ENCODE results near the gene MRPL24.
A peak's percentile ranks its signal among the peaks of the same experiment; 100 is the strongest.

Gene MRPL24

GRCh38 chr1:156707417-156708217 is 33.3 kb downstream of the MRPL24 start:
- DNase-seq = no peak

DNA sequence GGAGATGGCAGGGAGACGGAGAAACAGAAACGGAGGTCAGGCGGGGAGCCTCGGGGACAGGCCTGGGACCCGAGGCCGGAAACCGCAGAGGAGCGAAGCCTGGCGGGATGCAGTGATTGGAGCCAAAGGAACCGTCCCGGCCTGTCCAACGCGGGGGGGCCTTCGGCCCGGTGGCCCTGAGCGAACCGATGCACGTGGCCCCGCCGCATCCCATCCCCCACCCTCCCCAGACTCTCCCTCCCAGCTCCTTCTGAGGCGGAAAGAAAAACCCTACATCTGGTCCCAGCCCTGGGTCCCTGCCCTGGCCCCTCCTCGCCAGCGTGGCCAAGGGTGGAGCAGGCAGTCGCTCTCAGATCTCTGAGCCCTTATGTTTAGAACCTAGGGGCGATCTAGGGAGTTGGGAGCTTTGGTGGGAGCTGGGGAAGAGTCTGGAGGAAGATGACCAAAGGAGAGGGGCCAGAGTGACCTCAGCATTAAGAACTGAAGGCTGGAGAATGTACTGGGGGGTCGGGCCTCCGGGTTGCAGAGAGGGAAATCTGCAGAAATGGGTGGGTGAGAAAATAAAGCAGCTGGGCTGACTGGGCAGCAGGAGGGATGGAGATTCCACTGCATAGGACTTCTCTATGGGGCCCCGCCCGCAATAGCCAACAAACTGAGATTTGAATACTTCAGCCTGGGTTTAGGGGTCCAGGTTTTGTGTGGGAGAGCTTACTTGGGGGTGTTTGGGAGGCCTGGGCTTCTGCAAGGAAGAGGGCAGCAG is 34.1 kb downstream of the MRPL24 start:
- DNase-seq = peak; percentile 13

DNA sequence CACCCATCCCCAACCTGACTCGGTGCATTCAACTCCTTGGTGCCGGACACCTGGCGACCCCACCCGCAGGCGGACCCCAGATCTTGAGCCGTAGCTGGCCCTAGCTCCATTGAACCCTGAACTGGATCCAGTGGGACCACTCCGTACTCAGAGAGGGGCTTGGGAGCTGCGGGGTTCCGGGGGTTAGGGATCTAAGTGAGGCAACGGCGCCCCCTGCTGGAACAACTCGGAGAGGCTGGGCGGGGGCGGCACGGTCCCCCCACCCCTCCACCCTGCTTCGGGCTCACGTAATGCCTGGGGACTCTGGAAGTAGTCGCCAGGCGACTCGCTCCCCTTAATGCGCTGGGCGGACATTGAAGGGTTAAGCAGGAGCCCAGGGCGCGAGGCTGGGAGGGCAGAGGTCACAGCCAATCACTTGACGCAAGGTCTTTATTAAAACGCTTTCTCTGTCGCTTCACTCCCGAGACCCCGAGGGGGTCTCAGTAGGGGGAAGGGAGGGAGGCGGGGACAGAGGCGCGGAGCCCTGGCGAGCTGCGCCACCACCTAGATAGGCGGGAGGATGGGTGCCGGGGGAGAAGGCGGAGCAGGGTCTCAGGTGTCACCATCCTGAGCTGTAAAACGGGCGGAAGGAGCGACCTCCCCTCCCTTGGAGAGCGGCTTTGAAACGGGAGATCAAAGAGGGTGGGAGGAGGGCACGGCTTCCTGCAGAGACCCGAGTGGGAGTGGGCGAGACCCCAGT is 34.8 kb downstream of the MRPL24 start:
- DNase-seq = peak; percentile 56

- peak; percentile 14 for DNase-seq
Observed at GRCh38 chr1:156705321-156705917, 35.5 kb downstream of the MRPL24 start, which contains the start of gene CRABP2. TSS of gene CRABP2 (minus strand) at chr1:156705583. CDS start at chr1:156705446, 137 bp downstream.

- no peak for DNase-seq
Observed at GRCh38 chr1:156704930-156705320, 36.0 kb downstream of the MRPL24 start.

DNA sequence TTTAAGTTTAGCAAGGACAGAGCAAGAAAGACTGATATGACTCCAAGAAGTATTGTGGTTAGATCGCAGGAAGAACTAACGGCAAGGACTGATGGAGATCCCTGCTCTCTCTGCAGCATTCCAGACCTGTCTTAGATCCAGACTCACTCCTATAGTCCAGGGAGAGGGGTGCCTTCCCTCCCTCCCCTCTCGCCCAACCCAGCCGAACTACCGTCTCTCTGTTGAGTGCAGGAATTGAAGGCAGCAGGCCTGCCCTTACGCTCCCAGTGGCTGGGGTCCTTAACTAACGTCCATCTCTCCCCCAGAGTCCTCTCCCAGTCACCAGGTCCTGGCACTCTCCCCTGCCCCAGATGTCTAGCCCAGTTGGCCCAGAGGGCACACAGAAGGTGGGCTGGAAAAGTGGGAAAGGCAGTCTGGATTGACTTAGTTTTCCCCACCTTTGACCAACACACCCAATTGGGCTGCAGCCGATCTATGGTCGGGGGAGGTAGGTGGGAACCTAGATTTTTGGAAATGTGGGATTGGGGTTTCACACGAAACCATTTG is 36.6 kb downstream of the MRPL24 start:
- no peak for DNase-seq

DNA sequence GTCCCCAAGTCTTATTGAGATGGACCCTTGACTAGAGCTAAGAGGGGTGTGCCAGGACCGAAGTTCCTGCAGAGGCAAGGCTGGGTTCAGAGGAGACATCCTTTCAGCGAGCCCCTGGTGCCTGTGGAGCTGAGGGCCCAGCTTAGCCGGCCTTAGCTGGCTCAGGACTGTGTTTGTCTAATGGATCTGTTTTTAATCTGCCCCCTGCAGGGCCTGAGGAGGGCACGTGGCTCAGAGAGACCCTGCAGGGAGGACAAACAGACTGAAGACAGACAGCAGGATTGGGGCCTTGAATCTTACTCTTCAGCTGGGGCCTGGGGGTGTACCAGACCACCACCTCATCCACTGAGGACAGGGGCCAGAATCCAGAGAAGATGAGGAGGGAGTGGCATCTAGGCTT is 37.1 kb downstream of the MRPL24 start:
- no peak for DNase-seq

DNA sequence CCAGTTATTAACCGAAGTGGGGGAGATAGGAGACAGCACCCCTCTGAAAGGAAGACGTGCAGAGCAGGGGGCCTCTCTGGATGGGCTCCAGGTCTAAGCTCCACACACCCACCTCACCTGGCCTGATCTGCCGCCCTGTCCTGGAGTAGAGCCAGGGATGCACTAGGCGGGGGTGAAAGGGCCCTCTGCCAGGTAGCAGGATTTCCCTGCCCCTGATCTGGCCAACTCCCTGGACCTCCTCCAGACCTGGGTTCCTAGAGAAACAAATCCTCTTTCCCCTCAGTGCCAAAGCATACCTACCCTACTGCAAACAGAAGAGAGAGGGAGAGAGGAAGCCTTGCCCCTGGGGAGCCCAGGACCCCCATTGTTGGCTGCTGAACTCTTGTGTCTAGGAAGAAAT is 37.6 kb downstream of the MRPL24 start:
- DNase-seq = no peak

GRCh38 chr1:156700736-156701531 is 40.0 kb downstream of the MRPL24 start:
- no peak for DNase-seq

- DNase-seq = no peak
Observed at GRCh38 chr1:156698995-156699394, 41.9 kb downstream of the MRPL24 start.

DNA sequence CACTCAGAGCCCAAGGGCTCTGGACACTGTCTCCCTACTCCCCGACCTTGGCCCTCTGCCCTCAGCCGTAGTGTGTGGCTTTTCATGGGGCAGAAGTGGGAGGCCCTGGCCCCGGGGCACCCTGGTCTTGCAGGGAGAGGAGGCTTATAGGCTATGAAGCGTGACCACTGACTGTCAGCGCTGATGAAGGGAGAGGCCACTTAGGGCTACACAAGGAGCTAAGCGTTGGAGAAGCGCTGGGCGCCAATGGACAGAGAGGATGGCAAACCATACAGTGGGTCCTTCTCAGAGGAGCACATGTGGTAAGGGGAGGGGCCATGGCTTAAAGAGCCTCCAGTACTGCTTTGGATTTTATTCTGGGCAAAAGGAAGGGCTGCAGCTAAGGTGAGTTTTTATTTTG is 43.4 kb downstream of the MRPL24 start:
- DNase-seq = no peak

- no peak for DNase-seq
Observed at GRCh38 chr1:156696755-156697154, 44.1 kb downstream of the MRPL24 start.

DNA sequence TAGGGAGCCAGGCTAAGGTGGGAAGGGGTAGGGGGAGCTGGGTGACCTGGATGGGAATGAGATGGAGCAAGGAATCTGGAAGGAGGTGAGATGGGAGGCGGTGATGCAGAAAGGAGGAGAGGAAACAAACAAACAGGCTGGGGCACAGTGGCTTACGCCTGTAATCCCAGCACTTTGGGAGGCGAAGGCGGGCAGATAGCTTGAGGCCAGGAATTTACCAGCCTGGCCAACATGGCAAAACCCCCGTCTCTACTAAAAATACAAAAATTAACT is 46.3 kb downstream of the MRPL24 start:
- DNase-seq = no peak

DNA sequence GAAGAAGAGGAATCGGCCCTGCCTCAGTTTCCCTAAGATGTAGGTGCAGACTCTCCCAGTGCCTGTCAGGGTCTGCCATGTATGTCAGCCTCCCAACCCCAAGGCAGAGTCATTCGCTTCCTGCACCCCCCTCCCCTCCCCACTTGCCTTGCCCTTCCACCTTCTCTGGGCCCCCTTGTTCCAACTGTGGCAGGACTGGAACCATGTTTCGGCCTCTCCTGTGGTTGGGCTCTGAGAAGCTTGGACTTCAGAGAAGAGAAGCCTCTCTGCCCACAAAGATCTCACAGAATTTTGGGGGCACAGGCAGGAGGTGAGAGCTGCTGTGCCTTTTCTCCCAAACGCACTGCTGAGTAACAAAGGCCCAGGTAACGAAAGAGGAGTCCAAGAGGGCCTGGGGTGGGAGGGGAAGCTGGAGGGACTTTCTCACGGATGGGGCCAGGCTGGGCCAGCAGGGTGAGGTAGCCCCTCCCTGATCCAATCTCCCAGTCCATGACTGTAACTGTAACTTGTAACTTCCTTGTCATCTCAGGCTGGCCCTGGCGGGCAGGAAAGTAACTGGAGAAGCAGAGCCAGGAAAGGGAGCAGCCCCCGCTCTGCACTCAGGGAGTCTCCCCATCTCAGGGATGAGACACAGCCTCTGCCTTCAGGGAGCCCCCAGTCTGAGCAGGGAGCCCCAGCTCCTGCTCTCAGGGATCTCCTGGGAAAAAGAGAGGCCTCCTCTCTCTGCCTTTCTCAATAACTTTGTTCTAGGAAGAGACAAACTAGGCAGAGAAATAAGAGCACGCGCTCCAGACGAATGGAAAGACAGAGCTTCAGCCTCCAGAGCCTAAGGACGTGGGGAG is 46.8 kb downstream of the MRPL24 start:
- DNase-seq = no peak

DNA sequence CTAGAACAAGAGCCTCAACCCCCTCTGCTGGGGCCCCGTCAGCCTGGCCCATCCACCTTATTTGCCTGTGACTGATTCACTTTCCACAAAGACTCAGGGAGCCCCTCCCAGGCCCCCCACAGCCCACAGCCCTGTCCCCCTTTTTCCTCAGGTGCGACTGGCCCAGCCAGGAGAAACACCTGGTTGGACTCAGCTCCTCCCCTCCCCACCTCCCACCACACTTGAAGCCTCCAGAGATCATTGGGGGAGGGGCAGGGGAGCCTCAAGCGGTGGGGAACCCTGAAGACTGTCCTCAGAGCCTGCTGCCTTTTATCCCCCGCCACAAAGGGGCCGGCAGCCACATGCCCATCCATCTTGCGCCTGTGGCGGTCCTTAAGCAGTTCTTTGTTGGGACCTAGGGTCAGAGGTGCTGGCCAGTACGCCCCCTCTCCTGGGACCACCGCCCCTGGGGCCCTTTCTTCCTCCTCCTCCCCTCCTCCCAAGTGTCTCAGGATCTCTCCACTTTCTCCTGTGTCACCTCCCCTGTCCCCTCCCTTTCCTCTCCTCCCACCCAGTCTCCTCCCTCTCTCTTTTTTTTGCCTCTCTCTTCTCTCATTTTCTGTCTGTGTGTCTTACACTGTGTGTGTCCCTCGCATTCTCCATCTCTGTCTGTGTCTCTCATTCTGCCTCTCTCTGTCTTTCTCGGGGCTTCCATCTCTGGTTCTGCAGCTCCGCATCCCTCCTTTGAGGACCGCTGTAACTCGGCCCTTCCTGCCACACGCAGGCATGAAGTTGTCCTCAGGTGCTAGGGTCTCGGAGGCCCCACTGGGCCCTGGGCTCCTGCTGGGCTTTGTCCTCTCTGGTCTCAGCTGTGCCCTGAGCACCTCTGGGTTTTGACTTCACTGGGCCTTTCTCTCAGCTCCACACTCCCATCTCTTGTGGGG is 47.7 kb downstream of the MRPL24 start:
- no peak for DNase-seq

GRCh38 chr1:156692441-156692924 is 48.4 kb downstream of the MRPL24 start:
- DNase-seq = no peak

DNA sequence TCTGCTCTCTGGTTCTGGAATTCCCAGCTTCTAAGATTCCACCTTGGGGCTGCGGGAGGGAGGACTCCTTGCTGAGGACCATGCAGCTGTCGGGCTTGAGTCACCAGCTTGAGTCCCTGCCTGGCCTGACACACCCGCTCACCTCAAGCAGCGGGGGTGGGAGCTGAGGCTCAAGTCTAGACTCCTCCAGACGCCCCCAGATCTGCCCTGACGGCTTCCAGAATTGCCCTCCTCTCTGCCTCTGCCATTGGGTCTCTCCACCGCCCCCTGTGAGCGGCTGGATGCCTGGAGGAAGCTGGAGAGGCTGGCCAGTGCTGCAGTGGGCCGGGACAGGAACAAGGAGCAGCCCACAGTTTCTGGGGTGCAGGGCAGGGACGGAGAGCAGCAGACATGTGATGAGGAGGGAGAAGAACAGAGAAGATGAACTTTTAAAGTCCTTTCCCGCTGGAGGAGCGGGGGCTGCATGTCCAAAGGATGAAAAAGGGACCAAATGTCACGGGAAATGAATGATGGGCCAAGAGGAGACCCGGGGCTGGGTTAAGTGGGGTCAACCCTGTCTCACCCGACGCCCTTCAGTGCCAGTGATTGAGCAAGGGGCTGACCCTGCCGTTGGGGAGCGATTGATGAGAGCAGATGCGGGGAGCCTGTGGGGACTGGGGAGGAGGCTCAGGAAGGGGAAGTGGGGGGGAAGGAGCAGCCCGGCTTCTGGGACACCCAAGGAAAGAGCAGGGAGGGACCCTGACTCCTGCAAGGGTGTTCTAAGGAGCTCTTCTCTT is 49.0 kb downstream of the MRPL24 start:
- no peak for DNase-seq

GRCh38 chr1:156691191-156691590 is 49.7 kb downstream of the MRPL24 start:
- DNase-seq = no peak

GRCh38 chr1:156690675-156691036 is 50.2 kb downstream of the MRPL24 start:
- DNase-seq = no peak
